Endothelial cell of hepatic sinusoid (primary cell): ENCODE measurements around the gene C1orf35.

Source experiments
- in situ Hi-C: cut with HindIII; loops from 2 replicates; pipeline ENCODE4 v1.10.0; 2017; ENCODE audit warnings: low sequenced_read_pairs

The C1orf35 gene

DNA sequence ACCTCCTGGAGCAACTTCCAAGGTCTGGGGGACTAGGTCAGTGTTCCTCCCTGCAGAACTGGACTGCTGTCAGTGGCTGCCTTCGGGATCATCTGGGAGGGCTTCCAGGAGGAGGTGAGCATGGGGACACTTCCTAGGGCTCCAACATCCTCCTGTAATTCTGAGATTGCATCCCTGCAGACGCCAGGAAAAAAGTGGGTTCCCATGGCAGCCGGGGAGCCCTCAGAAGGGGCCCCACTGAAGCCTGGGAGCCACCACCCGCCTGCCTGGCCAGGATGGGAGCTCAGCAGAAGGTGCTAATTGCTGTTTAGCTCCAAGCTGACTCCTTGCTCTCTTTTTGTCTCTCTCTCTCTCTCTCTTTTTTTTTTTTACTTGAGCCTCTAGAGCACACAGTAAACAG lies 36.7 kb downstream of the C1orf35 start:
- in situ Hi-C loops = loop anchor here (5.0 kb wide), 1 partner anchor 69 kb away; no protein-coding TSS in a partner anchor

GRCh38 chr1:228065543-228066347 lies 37.4 kb downstream of the C1orf35 start:
- in situ Hi-C loops = loop anchor here (5.0 kb wide), 1 partner anchor 68 kb away; no protein-coding TSS in a partner anchor

DNA sequence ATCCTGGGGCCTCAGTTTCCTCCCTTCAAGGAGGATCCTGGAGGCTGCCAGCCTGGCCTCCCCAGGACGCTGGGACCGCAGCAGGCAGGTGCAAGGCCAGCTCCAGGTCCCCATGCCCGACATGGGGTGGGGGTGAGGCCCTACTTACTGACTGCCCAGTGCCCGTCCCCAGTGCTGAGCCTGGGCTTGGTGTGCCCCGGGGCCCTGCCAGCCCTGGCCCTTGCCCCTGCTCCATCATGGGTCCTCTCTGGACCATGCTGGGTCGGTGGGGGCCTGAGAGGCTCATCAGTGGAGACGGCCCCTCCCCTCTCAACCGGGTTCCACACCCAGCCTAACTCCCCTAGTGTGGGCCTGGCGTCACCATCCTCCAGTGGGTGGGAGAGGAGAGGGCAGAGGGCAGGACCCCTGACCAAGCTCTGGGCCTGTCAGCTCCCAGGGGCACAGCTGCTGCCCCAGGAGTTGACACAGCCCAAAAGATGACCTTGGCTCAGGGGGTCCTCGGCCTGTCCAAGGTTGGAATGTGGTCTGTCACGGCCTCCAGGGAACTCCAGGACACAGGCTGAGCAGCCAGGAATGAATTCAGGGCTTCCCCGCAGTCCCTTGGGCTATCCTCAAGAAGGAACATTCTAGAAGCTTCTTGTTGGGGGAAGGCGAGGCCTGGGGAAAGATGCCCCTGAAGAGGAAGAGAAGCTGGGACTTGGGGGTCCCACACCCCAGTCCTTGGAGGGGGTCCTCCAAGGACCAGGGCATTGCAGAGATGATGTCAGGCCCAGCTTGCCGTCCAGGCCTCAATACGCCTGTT lies 38.2 kb downstream of the C1orf35 start:
- in situ Hi-C loops = loop anchor here (5.0 kb wide), 1 partner anchor 68 kb away; no protein-coding TSS in a partner anchor

- in situ Hi-C loops = no loop called here
These were observed 38.8 kb downstream of the C1orf35 start for GRCh38 chr1:228064296-228064695.

DNA sequence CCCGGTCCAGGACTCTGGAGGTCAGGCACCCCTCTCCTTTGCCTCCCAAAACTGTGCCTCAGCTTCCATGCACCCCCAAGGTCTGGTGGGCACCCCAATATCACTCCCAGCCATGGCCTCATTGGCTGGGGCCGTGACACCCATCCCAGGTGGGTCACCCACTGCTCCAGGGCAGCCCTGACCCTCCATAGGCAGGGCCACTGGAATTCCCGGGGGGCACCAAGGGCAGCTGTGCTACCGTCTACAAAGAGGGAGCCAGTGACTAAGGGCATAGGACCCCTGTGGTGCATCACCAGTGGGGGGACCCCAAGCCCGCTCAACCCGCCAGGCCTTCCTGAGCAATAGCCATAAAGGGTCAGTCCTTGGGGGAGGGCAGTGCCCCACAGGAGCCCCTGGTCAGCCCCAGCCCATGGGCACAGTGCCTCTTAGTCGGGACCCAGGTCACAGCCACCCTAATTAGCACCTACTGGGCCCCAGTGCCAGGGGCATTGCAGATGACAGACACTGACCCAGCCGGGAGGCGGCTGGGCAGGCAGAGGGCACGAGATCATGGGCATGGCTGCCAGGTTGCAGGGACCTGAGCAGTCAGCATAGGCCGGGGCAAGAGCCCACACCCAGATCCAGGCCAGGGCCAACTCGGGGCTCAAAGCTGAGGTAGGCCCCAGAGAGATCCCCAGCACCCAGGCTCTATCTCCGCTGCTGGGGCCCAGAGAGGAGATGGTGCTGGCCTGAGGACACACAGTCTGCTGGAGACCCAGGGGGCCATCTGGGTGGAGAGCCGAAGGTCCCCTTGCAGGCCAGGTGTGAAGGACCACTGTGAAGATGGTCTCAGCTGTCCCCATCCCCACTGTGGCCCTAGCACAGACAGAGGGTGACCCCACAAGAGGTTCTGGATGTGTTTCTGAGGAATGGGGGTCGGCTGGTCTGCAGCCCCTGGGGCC lies 39.6 kb downstream of the C1orf35 start:
- in situ Hi-C loops = no loop called here

DNA sequence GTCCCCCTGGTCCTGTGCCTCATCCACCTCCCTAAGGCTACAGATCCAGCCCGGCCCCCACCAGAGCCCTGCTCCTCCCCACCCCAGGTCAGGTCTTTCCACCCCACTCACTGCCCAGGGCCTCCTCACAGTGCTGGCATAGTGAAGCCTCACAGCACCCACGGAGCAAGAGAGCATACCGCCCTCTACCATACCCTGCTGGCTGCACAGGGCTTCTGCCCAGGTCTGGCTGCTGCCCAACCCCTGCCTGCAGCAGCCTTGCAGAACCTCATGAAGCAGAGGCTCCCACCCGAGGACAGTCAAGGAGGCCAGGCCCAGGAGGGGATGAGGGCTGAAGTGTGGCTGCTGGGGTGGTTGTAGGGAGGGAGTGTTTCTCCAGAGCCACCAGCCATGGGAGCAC lies 40.3 kb downstream of the C1orf35 start:
- in situ Hi-C loops = no loop called here

DNA sequence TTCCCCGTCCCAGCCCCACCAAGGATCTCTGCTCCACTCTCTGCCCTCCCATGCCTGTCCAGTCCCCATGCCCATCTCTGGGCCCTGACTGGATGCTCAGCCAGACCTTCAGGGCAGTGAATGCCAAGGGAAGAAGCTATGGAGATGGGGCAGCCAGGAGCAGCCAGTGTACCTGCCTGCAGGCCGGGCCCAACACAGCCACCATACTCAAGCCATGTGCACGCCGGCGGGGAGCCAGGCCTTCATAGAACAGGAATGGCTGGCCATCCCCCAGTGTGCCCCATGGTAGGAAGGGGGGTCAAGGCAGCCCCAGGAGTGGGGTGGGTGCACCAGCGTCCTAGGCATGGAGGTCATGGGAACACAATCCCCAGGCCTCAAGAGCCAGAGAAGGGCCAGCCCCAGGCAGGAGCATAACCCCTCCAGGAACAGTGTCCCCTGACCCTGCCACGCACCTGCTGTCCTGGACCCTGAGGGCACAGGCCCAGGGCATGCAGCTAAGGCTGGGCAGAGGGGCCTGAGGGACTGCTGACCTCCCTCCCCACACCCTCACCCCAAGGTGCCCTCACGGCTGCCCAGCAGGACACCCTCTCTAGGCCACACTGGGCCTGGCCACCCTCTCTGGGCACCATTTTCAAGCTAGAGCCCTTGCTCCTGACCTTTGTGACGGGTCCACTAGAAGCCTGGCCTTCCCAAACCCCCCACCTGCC lies 40.9 kb downstream of the C1orf35 start:
- in situ Hi-C loops = no loop called here

DNA sequence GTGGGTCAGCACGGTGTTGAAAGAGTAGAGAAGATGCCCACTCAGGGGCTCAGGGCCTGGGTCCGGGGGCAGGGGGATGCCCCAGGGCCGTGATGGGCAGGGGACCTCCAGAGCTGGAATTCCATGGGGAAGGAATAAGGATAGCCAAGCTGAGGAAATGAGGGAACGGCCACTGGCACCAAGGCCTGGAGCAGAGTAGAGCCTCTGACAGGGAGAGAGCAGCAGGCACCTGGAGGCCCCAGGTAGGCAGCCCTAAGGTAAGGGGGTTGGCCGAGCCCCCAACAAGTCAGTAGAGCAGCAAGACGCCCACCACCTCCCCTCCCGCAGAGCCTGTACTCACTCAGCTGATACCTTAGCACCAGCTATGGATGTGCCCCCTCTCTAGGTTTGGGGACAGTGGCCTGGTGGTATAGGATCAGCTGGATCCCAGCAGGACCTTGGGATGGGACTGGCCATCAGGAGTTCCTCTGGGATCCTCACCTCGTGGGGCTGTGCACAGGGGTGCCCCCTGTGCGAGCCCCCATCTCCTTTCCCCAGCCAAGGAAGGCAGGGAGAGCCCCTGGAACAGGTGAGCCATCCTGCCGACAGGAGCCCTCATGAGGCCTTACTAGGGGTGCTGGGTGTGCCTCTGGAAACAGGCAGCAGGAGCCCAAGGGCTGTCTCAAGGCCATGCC lies 41.6 kb downstream of the C1orf35 start:
- in situ Hi-C loops = no loop called here

GRCh38 chr1:228060458-228061190 lies 42.5 kb downstream of the C1orf35 start:
- in situ Hi-C loops = no loop called here

DNA sequence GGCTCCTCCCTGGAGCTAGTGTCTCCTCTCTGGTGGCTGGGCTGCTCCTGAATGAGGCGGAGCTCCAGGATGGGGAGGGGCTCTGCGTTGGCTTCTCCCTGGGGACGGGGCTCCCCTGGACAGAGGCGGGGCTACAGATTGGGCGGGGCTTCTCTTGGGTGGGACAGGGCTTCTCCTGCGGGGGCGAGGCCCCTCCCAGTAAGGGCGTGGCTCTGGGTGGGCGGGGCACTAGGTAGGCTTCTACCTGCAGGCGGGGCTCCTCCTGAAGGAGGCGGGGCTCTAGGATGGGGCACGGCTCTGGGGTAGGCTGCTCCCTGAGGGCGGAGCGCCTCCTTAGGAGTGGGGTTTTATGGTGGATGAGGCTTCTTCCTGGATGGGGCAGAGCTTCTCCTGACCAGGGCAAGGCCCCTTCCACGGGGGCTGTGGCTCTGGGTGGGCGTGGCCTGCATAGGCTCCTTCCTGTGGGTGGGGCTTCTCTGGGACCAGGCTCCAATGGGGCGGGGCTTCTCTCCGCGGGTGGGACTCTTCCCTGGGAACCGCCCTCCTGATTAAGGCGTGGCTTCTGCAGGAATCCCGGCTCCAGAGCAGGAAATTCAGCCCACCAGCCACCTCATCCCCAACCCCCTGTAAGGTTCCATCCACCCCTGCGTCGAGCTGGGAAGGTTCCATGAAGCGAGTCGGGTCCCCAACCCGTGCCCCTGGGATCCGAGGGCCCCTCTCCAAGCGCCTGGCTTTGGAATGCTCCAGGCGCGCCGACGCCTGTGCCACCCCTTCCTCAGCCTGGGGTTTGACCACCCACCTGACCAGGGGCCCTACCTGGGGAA lies 43.3 kb downstream of the C1orf35 start:
- in situ Hi-C loops = no loop called here

DNA sequence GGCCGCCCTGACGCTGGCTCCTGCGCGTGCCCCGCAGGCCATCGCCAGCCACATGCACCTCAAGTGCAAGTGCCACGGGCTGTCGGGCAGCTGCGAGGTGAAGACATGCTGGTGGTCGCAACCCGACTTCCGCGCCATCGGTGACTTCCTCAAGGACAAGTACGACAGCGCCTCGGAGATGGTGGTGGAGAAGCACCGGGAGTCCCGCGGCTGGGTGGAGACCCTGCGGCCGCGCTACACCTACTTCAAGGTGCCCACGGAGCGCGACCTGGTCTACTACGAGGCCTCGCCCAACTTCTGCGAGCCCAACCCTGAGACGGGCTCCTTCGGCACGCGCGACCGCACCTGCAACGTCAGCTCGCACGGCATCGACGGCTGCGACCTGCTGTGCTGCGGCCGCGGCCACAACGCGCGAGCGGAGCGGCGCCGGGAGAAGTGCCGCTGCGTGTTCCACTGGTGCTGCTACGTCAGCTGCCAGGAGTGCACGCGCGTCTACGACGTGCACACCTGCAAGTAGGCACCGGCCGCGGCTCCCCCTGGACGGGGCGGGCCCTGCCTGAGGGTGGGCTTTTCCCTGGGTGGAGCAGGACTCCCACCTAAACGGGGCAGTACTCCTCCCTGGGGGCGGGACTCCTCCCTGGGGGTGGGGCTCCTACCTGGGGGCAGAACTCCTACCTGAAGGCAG lies 44.0 kb downstream of the C1orf35 start:
- in situ Hi-C loops = no loop called here

- in situ Hi-C loops = no loop called here
These were observed 44.8 kb downstream of the C1orf35 start for GRCh38 chr1:228058172-228058948.
